ENCODE measurements around the gene ABCB11.

ABCB11 gene

GRCh38 chr2:169042856-169043255 is 11.7 kb upstream of the ABCB11 start:
- no peak for DNase-seq (ENCODE audit: low spot score)

DNA sequence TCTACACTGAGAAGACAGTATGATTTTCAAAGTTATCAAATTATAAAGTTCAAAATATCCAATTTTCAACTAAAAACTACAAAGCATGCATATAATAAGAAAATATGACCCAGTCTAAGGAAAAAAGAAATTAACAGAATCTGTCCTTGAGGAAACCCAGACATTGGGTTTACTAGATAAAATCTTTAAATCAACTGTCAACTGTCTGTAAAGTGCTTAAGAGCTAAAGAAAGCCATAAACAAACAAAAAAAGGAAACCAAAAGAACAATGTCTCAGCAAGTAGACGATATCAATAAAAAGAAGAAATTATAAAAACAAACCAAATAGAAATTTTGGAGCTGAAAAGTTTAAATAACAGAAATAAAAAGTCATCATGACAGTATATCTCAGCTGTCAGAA is 10.5 kb upstream of the ABCB11 start:
- no peak for DNase-seq (ENCODE audit: low spot score)

- no peak for DNase-seq (ENCODE audit: low spot score)
These were observed 8.6 kb upstream of the ABCB11 start for GRCh38 chr2:169039702-169040101.

- DNase-seq (ENCODE audit: low spot score) = no peak
These were observed 7.2 kb upstream of the ABCB11 start for GRCh38 chr2:169038338-169038757.

- DNase-seq (ENCODE audit: low spot score) = no peak
These were observed 5.8 kb upstream of the ABCB11 start for GRCh38 chr2:169036736-169037440.

GRCh38 chr2:169035887-169036286 is 4.8 kb upstream of the ABCB11 start:
- DNase-seq (ENCODE audit: low spot score) = no peak

DNA sequence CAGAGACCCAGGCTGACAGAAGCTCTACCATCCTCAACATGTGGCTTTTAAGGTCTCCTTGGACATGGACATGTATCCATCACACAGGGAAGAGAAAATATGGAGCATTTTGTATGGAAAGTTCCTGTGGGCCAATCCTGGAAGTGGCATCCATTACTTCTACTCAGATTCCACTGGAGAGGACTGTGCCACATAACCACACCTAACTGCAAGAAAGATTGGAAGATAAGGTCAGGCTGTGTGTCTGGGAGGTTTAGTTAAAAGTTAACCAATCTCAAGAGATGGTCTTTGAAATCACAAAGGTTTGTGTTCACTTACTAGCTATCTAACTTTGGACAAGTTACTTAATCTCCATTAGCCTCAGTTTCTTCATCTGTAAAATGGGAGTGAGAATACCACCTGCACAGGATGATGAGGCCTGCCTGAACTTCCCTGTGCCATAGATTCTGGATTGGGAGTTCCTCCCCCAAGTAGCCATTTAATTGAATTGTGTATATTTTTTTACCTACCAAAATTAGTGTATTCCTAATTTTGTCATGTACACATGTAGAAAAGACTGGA is 3.9 kb upstream of the ABCB11 start:
- DNase-seq (ENCODE audit: low spot score) = no peak

DNA sequence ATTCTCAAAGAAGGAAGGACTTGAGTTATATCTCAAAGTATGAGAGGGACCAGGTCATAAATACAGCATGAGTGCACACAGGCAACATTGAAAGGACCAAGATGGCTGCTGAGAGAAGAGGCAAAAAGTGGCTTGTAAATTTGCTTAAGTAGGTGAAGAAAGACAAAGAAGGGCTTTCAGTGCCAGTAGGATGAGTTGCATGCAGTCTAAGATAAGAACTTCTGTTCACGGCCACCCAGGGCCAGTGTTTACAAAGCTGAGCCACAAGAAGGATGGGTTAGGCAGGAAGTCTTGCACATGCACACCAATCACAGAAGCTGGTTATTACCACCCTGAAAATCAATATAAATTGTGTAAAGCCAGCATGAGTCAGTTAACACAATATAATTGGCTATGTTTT is 3.1 kb upstream of the ABCB11 start:
- DNase-seq (ENCODE audit: low spot score) = no peak

- DNase-seq (ENCODE audit: low spot score) = no peak
These were observed 1.8 kb downstream of the ABCB11 start for GRCh38 chr2:169029341-169029740.

DNA sequence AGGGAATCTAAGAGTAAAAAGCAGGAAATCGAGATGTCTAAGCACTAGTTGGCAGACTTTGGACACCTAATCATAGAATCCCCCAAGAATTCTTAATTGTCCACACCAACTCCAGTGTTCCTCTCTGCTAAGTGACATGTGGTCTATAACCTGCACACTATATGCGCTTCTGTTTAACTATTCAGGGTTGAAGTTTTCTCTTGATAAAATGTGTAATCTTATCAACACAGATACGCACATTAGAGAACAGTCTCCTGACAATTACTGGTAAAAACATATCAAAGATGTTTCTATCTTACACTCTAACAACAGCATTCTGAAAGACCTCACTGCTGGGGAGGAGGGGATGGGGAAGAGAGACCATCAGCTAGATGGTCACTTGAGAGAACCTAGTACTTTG is 3.9 kb downstream of the ABCB11 start:
- DNase-seq (ENCODE audit: low spot score) = no peak

- DNase-seq (ENCODE audit: low spot score) = no peak
These were observed 5.1 kb downstream of the ABCB11 start for GRCh38 chr2:169026056-169026455.

DNA sequence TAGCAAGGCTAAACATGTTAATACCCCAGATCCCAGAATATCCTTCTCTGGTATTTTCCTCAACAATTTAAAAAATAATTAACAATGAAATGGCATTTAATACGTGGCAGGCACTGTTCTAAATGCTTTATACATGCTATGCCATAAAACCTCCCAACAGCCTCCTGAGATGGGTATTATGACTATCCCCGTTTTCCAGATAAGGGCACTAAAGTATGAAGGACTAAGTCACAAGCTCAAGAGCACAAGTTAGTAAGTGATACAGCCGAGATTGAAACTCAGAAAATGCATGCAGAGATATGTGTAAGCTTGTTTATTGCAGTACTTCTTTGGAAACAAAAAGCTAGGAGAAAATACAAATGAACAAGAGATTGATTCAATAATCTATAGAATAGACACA is 8.0 kb downstream of the ABCB11 start:
- DNase-seq (ENCODE audit: low spot score) = no peak

GRCh38 chr2:169018390-169018789 is 12.7 kb downstream of the ABCB11 start:
- no peak for DNase-seq (ENCODE audit: low spot score)

DNA sequence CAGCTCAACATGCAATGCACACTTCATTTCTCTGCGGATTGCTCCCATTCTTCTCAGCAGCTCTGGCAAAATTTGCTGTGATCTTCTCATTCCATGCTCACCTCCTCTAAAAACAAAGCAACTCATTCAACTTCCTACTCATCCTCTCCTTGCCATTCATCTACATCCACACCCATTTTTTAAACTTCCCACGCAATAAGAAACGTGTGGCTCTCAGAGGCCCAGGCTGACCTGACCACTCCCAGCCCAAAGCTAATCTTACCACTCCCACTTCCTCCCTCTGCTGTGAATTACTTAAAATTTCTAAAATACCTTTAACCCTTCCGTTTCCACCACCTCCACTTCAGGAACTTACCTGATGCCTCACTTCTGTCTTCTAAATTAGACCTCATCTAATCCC is 15.2 kb downstream of the ABCB11 start:
- DNase-seq (ENCODE audit: low spot score) = no peak

DNA sequence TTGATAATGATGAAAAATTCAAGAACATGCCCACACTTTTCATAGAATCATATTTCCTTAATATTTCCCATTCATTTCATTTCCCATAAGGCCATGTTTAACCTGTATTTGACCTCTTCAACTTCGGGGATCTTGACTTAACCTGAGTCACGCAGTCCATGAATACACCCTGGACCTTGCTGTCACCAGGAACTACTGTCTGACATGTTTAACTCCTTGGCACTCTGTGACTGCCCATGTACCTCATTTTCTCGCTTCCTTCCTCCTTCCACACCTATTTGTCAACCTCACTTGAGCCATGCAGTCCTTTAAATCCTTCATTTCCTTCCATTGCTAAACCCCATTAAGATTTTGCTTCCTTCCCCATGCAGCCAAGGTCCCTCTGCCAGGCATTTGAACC is 16.3 kb downstream of the ABCB11 start:
- no peak for DNase-seq (ENCODE audit: low spot score)

GRCh38 chr2:169013628-169014026 is 17.5 kb downstream of the ABCB11 start:
- no peak for DNase-seq (ENCODE audit: low spot score)

GRCh38 chr2:169012812-169013627 is 18.1 kb downstream of the ABCB11 start:
- DNase-seq (ENCODE audit: low spot score) = no peak

GRCh38 chr2:169012191-169012792 is 18.8 kb downstream of the ABCB11 start:
- peak; percentile 15 for DNase-seq (ENCODE audit: low spot score)

DNA sequence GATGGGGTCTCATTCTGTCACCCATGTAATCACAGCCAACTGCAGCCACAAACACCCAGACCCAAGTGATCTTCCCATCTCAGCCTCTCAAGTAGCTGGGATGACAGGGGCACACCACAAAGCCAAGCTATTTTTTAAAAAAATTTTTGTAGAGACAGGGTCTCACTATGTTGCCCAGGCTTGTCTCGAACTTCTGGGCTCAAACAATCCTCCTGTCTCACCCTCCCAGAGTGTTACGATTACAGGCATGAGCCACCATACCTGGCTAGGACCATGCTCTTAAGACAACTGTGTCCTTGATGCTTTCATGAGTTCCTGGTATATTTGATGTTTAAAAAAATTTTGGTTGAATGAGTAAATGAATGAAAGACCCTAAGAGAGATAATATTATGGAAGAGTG is 19.4 kb downstream of the ABCB11 start:
- DNase-seq (ENCODE audit: low spot score) = no peak

GRCh38 chr2:169010633-169011460 is 20.3 kb downstream of the ABCB11 start:
- DNase-seq (ENCODE audit: low spot score) = no peak

DNA sequence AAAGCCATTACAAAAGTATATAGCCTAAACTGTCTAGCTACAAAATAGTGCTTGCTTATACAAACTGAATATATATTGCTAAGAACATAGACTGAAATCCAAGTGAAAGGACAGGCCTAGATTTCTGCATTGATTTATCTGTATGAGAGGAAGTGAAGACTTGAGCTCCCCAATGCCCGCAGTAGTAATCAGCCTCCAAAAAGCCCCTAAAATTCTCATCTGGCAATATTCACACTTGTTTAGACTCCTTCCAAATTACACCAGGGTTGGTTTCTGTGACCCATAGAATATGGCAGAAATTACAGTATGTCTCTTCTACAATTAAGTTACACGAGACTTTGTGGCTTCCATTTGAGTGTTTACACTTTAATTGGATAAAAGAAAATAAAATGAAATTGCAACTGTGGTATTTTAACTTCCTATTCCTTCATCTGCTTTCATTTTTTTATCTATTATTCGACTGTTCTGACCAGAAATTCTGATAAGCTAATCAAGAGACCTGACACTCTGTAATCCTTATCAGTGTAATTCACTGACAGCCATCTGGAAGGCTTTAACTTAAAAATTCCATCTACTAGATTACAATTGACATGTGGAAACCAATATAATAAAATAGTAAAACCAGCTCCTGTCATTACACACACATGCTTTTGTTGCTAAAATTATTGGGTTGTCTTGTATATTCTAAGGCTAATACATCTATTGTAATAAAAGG is 21.1 kb downstream of the ABCB11 start:
- DNase-seq (ENCODE audit: low spot score) = no peak

Data from SW480 (cell line).